Natural killer cell (primary cell): ENCODE data around the gene MAST2. TPM values are rescaled to one million over a fixed set of nuclear protein-coding genes. Genes with fewer than 3 reads are reported as not detected.

Source experiments
- ATAC-seq, 3 donors: fragments of 150-1000 bp in 2 of 3; fragments of 200-7000 bp in 1 of 3; cut with Tn5 transposase; 1 replicate in 1 of 3; 2 replicates in 2 of 3; pipeline ENCODE4 v1.10.0; 2021; ENCODE audit warnings: mild to moderate bottlenecking in 2 of 3, moderate library complexity in 2 of 3
- DNase-seq, 2 donors: peaks; one replicate each; pipeline versions ENCODE4 v3.0.0 to v3.0.0-alpha.2; 2013 to 2021; ENCODE audit warnings: mixed read lengths in 1 of 2
- H3K27ac ChIP-seq: one replicate; pipeline ENCODE4 v1.5.1; 2013; ENCODE audit warnings: mild to moderate bottlenecking, low read length
- H3K27me3 ChIP-seq: one replicate; pipeline ENCODE4 v1.6.1; 2013; ENCODE audit warnings: low read length; ENCODE audit not compliant: control insufficient read depth, insufficient read depth
- H3K36me3 ChIP-seq: one replicate; pipeline ENCODE4 v1.6.1; 2013; ENCODE audit warnings: low read length; ENCODE audit not compliant: control insufficient read depth, insufficient read depth
- H3K4me1 ChIP-seq: one replicate; pipeline ENCODE4 v1.6.1; 2013; ENCODE audit warnings: low read length; ENCODE audit not compliant: control insufficient read depth, insufficient read depth
- H3K4me3 ChIP-seq: one replicate; pipeline ENCODE4 v1.5.1; 2013; ENCODE audit warnings: low read length
- H3K9me3 ChIP-seq: one replicate; pipeline ENCODE4 v1.6.1; 2013; ENCODE audit warnings: low read length; ENCODE audit not compliant: control insufficient read depth, insufficient read depth
- H3K27ac Mint-ChIP-seq, 2 donors: one replicate each; pipeline ENCODE4 v1.8.0; 2022; ENCODE audit warnings: mild to moderate bottlenecking in 2 of 2, mixed read lengths in 2 of 2, moderate library complexity in 1 of 2
- H3K27me3 Mint-ChIP-seq, 2 donors: one replicate each; pipeline ENCODE4 v1.8.0; 2022; ENCODE audit warnings: low read depth in 2 of 2, mixed read lengths in 2 of 2
- H3K36me3 Mint-ChIP-seq: one replicate; pipeline ENCODE4 v1.8.0; 2022; ENCODE audit warnings: mixed read lengths
- H3K4me1 Mint-ChIP-seq, 2 donors: one replicate each; pipeline ENCODE4 v1.8.0; 2022; ENCODE audit warnings: mixed read lengths in 2 of 2
- H3K4me3 Mint-ChIP-seq: one replicate; pipeline ENCODE4 v1.8.0; 2022; ENCODE audit warnings: mild to moderate bottlenecking, moderate library complexity, mixed read lengths
- H3K9me3 Mint-ChIP-seq, 2 donors: one replicate each; pipeline ENCODE4 v1.8.0; 2022; ENCODE audit warnings: mixed read lengths in 2 of 2
- WGBS: methylation state at CpG from one replicate; pipeline ENCODE4 v1.1.7; 2013; ENCODE audit warnings: missing lambda C conversion rate; ENCODE audit not compliant: insufficient coverage; 5-methylcytosine and 5-hydroxymethylcytosine counted together
- intact Hi-C: fragments of 100-400 bp; cut with micrococcal nuclease; formaldehyde crosslinking; loops from one replicate; pipeline ENCODE4 v1.14.2; 2022
- total RNA-seq, 4 donors: library from RNA; stranded (reverse); fragments of 120-200 nt in 1 of 4; gene quantifications; one replicate each; pipeline versions ENCODE4 v1.2.3 to v1.2.4, GENCODE V29; 2013 to 2022
- TF ChIP-seq, protein P1 (sequence below): fragments of 200-600 bp; IDR thresholded peaks from one replicate; pipeline ENCODE4 v1.8.0; 2022; ENCODE audit warnings: antibody characterized with exemption

Gene MAST2
- total RNA-seq, 3 donors from 2014 or later (not counting 1 experiment from before 2014, with no cell fraction given): 25.3 to 28.6 (median 27.9) TPM

DNA sequence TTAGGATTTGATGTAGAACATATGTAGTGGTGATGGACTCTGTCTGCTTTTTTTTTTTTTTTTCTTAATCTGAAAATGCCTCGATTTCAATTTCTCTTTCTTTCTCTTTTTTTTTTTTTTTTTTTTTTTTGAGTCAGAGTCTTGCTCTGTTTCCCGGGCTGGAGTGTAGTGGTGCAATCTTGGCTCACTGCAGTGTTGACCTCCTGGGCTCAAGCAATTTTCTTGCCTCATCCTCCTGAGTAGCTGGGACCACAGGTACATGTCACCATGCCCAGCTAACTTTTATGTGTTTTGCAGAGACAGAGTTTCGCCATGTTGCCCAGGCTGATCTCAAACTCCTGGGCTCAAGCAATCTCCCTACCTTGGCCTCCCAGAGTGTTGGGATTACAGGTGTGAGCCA lies 17.4 kb downstream of the MAST2 start:
- H3K27me3 Mint-ChIP-seq: no peaks in the 10 kb centered on the region
- TF ChIP-seq, protein P1, sequence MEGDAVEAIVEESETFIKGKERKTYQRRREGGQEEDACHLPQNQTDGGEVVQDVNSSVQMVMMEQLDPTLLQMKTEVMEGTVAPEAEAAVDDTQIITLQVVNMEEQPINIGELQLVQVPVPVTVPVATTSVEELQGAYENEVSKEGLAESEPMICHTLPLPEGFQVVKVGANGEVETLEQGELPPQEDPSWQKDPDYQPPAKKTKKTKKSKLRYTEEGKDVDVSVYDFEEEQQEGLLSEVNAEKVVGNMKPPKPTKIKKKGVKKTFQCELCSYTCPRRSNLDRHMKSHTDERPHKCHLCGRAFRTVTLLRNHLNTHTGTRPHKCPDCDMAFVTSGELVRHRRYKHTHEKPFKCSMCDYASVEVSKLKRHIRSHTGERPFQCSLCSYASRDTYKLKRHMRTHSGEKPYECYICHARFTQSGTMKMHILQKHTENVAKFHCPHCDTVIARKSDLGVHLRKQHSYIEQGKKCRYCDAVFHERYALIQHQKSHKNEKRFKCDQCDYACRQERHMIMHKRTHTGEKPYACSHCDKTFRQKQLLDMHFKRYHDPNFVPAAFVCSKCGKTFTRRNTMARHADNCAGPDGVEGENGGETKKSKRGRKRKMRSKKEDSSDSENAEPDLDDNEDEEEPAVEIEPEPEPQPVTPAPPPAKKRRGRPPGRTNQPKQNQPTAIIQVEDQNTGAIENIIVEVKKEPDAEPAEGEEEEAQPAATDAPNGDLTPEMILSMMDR: no peak
- Histone ChIP-seq H3K4me1 (no peaks in the 10 kb centered on the region), H3K27me3 (no peaks in the 10 kb centered on the region), H3K36me3 (no peaks in the 10 kb centered on the region), H3K4me3 (no peak overlapping the region), H3K9me3 (no peaks in the 10 kb centered on the region), H3K27ac (no peak overlapping the region)
- H3K4me3 Mint-ChIP-seq: no peak overlapping the region
- H3K9me3 Mint-ChIP-seq: no peaks in the 10 kb centered on the region
- peaks cover 0 to 9% of the 10 kb centered on the region in 2 donors for H3K4me1 Mint-ChIP-seq
- no peak for DNase-seq
- WGBS: 87% methylated on average over 2 of the region's 3 CpGs
- ATAC-seq: no peak
- no peaks in the 10 kb centered on the region for H3K36me3 Mint-ChIP-seq
- intact Hi-C loops: no loop called here
- H3K27ac Mint-ChIP-seq: no peak overlapping the region

DNA sequence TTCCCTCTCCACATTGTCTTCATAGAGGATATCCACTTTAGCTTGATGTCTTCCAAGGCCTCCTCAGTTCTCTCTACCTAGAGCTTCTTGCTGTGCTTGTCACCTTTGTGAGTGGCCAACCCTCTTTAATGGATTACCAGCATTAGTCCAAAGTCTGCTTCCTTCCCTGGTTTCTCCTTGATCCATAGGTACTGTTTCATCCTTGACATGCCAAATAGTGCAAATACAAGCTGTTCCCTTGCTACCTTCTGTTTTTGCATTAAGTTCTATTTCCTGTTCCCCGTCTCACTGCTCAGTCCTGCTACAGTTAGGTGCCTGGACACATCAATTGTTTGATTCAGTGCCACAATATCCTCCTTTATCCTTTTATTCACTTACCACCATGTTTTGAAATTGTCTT lies 19.2 kb downstream of the MAST2 start:
- H3K9me3 ChIP-seq: no peaks in the 10 kb centered on the region
- no peaks in the 10 kb centered on the region for H3K4me1 ChIP-seq
- peaks cover 0 to 5% of the 10 kb centered on the region in 2 donors for H3K4me1 Mint-ChIP-seq
- no peak overlapping the region for H3K27ac Mint-ChIP-seq
- H3K36me3 ChIP-seq: no peaks in the 10 kb centered on the region
- DNase-seq: no peak
- H3K27ac ChIP-seq: no peak overlapping the region
- H3K9me3 Mint-ChIP-seq: no peaks in the 10 kb centered on the region
- intact Hi-C loops: no loop called here
- no peaks in the 10 kb centered on the region for H3K27me3 ChIP-seq
- no peak for ATAC-seq
- H3K4me3 Mint-ChIP-seq: no peak overlapping the region
- 73% methylated on average over 1 of the region's 1 CpG for WGBS
- H3K4me3 ChIP-seq: no peak overlapping the region
- TF ChIP-seq, protein P1: no peak
- no peaks in the 10 kb centered on the region for H3K27me3 Mint-ChIP-seq
- no peaks in the 10 kb centered on the region for H3K36me3 Mint-ChIP-seq

DNA sequence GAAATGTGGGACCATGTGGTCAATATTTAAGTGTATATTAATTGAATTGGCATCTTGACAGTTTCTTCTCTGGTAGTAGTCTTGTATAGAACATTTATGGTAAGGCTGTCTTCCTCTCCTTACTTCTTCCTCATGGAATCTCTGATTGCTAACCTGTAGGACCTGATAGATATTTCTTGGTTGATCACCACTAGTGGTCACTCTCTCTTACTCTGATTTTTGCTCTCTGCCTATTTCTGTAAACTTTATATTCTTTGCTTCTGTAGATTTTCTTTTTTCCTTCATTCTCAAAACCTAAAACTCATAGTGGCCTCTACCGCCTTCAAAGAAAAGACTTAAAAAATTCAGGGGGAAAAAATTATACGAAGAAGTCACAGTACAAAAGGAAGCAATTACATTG lies 21.2 kb downstream of the MAST2 start:
- intact Hi-C loops: no loop called here
- Histone ChIP-seq H3K36me3 (no peaks in the 10 kb centered on the region), H3K4me1 (no peaks in the 10 kb centered on the region), H3K27ac (no peak overlapping the region), H3K27me3 (no peaks in the 10 kb centered on the region), H3K4me3 (no peak overlapping the region), H3K9me3 (no peaks in the 10 kb centered on the region)
- ATAC-seq (no peak), DNase-seq (no peak)
- no peak overlapping the region for H3K27ac Mint-ChIP-seq
- TF ChIP-seq, protein P1: no peak
- H3K9me3 Mint-ChIP-seq: no peaks in the 10 kb centered on the region
- H3K36me3 Mint-ChIP-seq: no peaks in the 10 kb centered on the region
- 100% methylated on average over 1 of the region's 2 CpGs for WGBS
- no peaks in the 10 kb centered on the region for H3K27me3 Mint-ChIP-seq
- H3K4me3 Mint-ChIP-seq: no peak overlapping the region
- H3K4me1 Mint-ChIP-seq: peaks cover 8 to 13% of the 10 kb centered on the region in 2 donors

DNA sequence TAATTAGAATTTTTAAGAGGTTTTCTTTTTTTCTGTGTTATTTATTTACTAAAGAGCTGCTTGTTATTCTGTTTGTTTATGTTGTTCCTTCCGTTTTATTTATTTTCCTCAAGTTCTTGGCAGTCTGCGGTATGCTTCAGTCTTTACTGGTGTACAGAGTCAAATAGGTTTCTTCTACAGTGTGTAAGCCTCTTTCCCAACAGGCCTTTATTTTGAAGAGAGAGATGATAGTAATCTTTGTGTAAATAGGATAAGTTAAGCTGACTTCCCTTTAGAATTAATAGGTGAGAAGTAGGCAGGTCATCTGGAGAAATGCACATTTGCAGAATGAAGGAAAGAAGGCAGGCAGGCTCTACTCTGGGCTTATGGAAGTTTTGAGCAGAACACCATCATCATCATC lies 23.8 kb downstream of the MAST2 start:
- no peaks in the 10 kb centered on the region for H3K27me3 Mint-ChIP-seq
- TF ChIP-seq, protein P1: no peak
- 100% methylated on average over 2 of the region's 2 CpGs for WGBS

More for the DNA sequence above, 23.8 kb downstream of the MAST2 start:
- H3K27ac ChIP-seq: no peak overlapping the region
- H3K36me3 ChIP-seq: peaks cover 2% of the 10 kb centered on the region
- no peaks in the 10 kb centered on the region for H3K27me3 ChIP-seq
- DNase-seq (no peak), ATAC-seq (no peak)
- no peaks in the 10 kb centered on the region for H3K4me1 ChIP-seq
- intact Hi-C loops: no loop called here
- H3K4me3 Mint-ChIP-seq: no peak overlapping the region
- H3K27ac Mint-ChIP-seq: no peak overlapping the region
- H3K9me3 ChIP-seq: no peaks in the 10 kb centered on the region
- no peaks in the 10 kb centered on the region for H3K9me3 Mint-ChIP-seq
- peaks cover 8 to 13% of the 10 kb centered on the region in 2 donors for H3K4me1 Mint-ChIP-seq
- no peaks in the 10 kb centered on the region for H3K36me3 Mint-ChIP-seq
- no peak overlapping the region for H3K4me3 ChIP-seq
